ENCODE results near the gene CDC42BPB.
A peak's percentile ranks its signal among the peaks of the same experiment; 100 is the strongest.

GRCh38 chr14:103091041-103091882 lies 33.9 kb upstream of the CDC42BPB start:
- TF ChIP-seq, protein P1, sequence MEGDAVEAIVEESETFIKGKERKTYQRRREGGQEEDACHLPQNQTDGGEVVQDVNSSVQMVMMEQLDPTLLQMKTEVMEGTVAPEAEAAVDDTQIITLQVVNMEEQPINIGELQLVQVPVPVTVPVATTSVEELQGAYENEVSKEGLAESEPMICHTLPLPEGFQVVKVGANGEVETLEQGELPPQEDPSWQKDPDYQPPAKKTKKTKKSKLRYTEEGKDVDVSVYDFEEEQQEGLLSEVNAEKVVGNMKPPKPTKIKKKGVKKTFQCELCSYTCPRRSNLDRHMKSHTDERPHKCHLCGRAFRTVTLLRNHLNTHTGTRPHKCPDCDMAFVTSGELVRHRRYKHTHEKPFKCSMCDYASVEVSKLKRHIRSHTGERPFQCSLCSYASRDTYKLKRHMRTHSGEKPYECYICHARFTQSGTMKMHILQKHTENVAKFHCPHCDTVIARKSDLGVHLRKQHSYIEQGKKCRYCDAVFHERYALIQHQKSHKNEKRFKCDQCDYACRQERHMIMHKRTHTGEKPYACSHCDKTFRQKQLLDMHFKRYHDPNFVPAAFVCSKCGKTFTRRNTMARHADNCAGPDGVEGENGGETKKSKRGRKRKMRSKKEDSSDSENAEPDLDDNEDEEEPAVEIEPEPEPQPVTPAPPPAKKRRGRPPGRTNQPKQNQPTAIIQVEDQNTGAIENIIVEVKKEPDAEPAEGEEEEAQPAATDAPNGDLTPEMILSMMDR (IDR thresholded peaks at IDR 0.05; ENCODE audit: low read depth, low read length): peak; percentile 49
- TF ChIP-seq POLR2A (IDR thresholded peaks at IDR 0.05; ENCODE audit: extremely low read depth, insufficient read length) (no peak), MYC (IDR thresholded peaks at IDR 0.05; ENCODE audit: low read depth, low read length) (peak; percentile 76; the same call in 1 of the 2 replicates), MAX (IDR thresholded peaks at IDR 0.05; ENCODE audit: low read depth, low read length) (peak; percentile 88)
